WTC11 (cell line): ENCODE results near the gene SAFB.

Source experiments
- ATF2 ChIP-seq: sonication (generic); formaldehyde crosslinking; IDR thresholded peaks from 2 replicates; pipeline ENCODE4 v1.8.1; 2022; ENCODE audit warnings: low read depth, missing genetic modification reagents, borderline replicate concordance
- CTCF ChIP-seq: fragments of 200-600 bp; IDR thresholded peaks from 2 replicates; pipeline ENCODE4 v1.8.0; 2022; ENCODE audit warnings: antibody characterized with exemption
- E2F4 ChIP-seq: sonication (generic); formaldehyde crosslinking; IDR thresholded peaks from 2 replicates; pipeline ENCODE4 v1.8.1; 2022; ENCODE audit warnings: low read depth, mild to moderate bottlenecking, moderate library complexity, missing genetic modification reagents, borderline replicate concordance
- FOXP1 ChIP-seq: sonication (generic); formaldehyde crosslinking; IDR thresholded peaks from 2 replicates; pipeline ENCODE4 v1.8.0; 2022; ENCODE audit warnings: missing genetic modification reagents, mild to moderate bottlenecking, moderate library complexity, borderline replicate concordance
- FOXP4 ChIP-seq: sonication (generic); formaldehyde crosslinking; IDR thresholded peaks from 2 replicates; pipeline ENCODE4 v1.8.0; 2022; ENCODE audit warnings: mild to moderate bottlenecking, missing genetic modification reagents
- GABPB1 ChIP-seq: sonication (generic); formaldehyde crosslinking; IDR thresholded peaks from 2 replicates; pipeline ENCODE4 v1.8.1; 2023; ENCODE audit warnings: mild to moderate bottlenecking, missing genetic modification reagents
- NFYB ChIP-seq: sonication (generic); formaldehyde crosslinking; conservative IDR thresholded peaks from 2 replicates; pipeline ENCODE4 v1.8.0; 2022; ENCODE audit warnings: low read depth, missing genetic modification reagents
- SMAD3 ChIP-seq: sonication (generic); formaldehyde crosslinking; IDR thresholded peaks from 2 replicates; pipeline ENCODE4 v1.8.0; 2022; ENCODE audit warnings: missing genetic modification reagents, mild to moderate bottlenecking, borderline replicate concordance
- USF2 ChIP-seq: sonication (generic); formaldehyde crosslinking; IDR thresholded peaks from 2 replicates; pipeline ENCODE4 v1.8.1; 2023; ENCODE audit warnings: mild to moderate bottlenecking, missing genetic modification reagents, moderate library complexity
- ZMAT4 ChIP-seq: fragments of 250-450 bp; sonication (Bioruptor Pico); IDR thresholded peaks from 2 replicates; pipeline ENCODE4 v1.9.0; 2021; ENCODE audit warnings: mild to moderate bottlenecking
- ZNF121 ChIP-seq: sonication (generic); formaldehyde crosslinking; IDR thresholded peaks from 2 replicates; pipeline ENCODE4 v1.8.0; 2023; ENCODE audit warnings: missing genetic modification reagents

- TF ChIP-seq CTCF (no peak), GABPB1 (CRISPR knock-in tag) (no peak), E2F4 (no peak), ZMAT4 (CRISPR knock-in tag) (no peak), ZNF121 (CRISPR knock-in tag) (no peak), USF2 (CRISPR knock-in tag) (no peak), SMAD3 (CRISPR knock-in tag) (no peak), FOXP4 (no peak), ATF2 (CRISPR knock-in tag) (no peak), NFYB (CRISPR knock-in tag) (no peak), FOXP1 (CRISPR knock-in tag) (no peak)
Observed at GRCh38 chr19:5682107-5682482, 59.2 kb downstream of the SAFB start.
